GM12873 (cell line): ENCODE data around the gene VIT.

Source experiments
- TF ChIP-seq, protein P1 (sequence below): IDR thresholded peaks from 2 replicates; pipeline ENCODE4 v1.5.1; 2012; ENCODE audit warnings: low read depth, mild to moderate bottlenecking, moderate library complexity, low read length, control low read depth; ENCODE audit not compliant: insufficient read depth; ENCODE audit errors: missing control alignments

The VIT gene

DNA sequence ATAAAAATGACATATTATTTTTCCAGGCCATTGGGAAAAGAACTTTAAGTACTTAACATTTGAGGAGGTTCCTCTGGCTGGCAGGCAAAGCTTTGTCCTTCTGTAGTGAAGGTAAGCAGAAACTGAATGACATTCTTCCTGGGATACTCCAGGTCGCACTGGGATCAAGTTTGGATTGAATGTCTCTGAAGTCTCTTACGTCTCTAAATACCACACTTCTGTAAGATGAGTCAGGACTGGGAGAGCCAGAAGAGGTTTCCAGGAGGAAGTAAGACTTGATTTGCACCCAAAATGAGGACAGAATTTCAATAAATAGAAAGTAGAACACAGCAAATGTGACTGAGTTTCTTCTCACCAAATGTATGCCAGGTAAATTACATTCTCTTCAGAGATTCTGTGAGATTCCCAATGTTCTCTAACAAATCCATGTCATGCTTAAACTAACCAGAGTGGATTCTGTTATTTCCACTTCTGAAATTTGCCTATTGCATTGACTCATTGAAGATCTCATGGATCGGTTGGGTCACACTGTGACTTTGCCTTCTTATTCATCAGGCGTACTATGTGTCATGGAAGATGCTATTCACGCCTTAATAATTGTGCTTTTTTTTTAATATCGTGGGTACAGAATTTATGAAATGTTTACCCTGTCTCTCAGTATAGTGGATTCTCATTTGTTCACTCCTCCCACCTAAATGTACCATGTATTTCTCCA, 25.5 kb upstream of the VIT start:
- TF ChIP-seq, protein P1, sequence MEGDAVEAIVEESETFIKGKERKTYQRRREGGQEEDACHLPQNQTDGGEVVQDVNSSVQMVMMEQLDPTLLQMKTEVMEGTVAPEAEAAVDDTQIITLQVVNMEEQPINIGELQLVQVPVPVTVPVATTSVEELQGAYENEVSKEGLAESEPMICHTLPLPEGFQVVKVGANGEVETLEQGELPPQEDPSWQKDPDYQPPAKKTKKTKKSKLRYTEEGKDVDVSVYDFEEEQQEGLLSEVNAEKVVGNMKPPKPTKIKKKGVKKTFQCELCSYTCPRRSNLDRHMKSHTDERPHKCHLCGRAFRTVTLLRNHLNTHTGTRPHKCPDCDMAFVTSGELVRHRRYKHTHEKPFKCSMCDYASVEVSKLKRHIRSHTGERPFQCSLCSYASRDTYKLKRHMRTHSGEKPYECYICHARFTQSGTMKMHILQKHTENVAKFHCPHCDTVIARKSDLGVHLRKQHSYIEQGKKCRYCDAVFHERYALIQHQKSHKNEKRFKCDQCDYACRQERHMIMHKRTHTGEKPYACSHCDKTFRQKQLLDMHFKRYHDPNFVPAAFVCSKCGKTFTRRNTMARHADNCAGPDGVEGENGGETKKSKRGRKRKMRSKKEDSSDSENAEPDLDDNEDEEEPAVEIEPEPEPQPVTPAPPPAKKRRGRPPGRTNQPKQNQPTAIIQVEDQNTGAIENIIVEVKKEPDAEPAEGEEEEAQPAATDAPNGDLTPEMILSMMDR: no peak

DNA sequence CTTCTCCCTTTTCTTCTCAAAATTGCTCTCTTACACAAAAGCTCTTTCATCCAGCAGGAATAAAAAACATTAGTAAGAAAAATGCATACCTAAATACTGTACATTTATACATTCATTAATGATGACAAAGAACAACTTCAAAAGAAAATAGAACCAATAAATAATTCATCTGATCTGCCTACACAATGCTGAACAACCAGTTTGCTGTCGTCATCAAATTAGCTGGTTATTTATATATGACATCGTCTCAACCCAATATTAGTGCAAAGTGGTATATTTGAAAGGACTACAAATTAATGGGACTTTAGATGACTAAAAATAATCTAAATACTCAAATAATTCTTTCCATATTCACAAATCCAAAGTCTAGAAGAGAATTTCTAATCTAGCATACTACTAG, 24.8 kb upstream of the VIT start:
- TF ChIP-seq, protein P1: no peak

- TF ChIP-seq, protein P1: peak; percentile 34
These were observed 24.3 kb upstream of the VIT start for GRCh38 chr2:36672199-36672598.

GRCh38 chr2:36675579-36676282, 20.8 kb upstream of the VIT start:
- TF ChIP-seq, protein P1: no peak

DNA sequence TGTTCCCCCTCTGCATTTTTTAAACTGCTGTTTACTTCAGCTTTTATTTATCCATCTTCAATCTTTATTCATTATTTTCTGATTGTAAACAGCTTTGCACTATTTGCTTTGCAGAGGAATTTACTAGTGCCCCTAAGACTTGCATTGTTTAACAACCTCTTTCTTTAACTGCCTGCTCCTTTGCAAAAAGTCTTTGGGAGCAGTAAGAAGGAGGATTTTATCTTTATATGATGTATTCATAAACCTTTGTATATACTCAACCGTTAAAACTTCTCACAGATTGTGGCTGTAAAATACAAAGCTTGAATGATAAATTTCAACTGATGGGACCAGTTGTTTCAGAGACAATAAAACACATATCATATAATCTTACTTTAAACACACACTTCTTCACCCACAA, 20.1 kb upstream of the VIT start:
- TF ChIP-seq, protein P1: no peak

DNA sequence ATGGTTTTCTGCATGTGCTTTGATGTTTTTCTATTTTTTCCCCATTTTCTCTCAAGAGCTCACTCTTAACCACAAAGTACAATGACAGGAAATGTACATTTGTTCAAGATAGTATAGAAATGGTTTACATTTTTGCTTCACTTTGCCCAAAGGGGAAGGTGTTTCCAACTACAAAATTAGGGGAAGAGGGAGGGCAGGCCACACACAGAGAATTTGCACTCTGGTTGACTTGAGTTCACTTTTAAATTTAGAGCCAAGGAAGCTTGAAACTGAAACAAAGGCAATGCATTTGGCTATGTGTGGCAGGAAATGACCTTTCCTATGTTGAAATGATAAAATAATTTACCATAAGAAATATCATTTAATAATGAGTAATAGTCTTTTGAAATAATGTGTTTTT, 19.1 kb upstream of the VIT start:
- TF ChIP-seq, protein P1: no peak

GRCh38 chr2:36677996-36678605, 18.4 kb upstream of the VIT start:
- TF ChIP-seq, protein P1: no peak
